H9 (cell line): ENCODE measurements around the gene IL31RA. TPM values are rescaled to one million over a fixed set of nuclear protein-coding genes. Genes with fewer than 3 reads are reported as not detected.

Experiments
- DNase-seq: peaks from one replicate; pipeline ENCODE4 v3.0.0-alpha.2; 2017
- H2AFZ ChIP-seq: one replicate; pipeline ENCODE4 v1.6.1; 2013; ENCODE audit warnings: mild to moderate bottlenecking, low read length, control low read depth, moderate library complexity
- H2AK5ac ChIP-seq: 2 replicates; pipeline ENCODE4 v1.6.1; 2013; ENCODE audit warnings: low read length, control low read depth, mixed read lengths; ENCODE audit not compliant: insufficient read length
- H2BK120ac ChIP-seq: one replicate; pipeline ENCODE4 v1.6.1; 2013; ENCODE audit warnings: low read depth, mild to moderate bottlenecking, low read length, control low read depth, inconsistent platforms; ENCODE audit not compliant: poor library complexity, severe bottlenecking
- H2BK12ac ChIP-seq: 2 replicates; pipeline ENCODE4 v1.6.1; 2013; ENCODE audit warnings: low read length, control low read depth, mixed read lengths, low read depth; ENCODE audit not compliant: insufficient read length
- H2BK15ac ChIP-seq: 2 replicates; pipeline ENCODE4 v1.6.1; 2013; ENCODE audit warnings: low read depth, low read length, control low read depth
- H2BK20ac ChIP-seq: one replicate; pipeline ENCODE4 v1.6.1; 2013; ENCODE audit warnings: low read depth, mild to moderate bottlenecking, low read length, control low read depth, inconsistent platforms; ENCODE audit not compliant: poor library complexity, severe bottlenecking
- H2BK5ac ChIP-seq: 2 replicates; pipeline ENCODE4 v1.6.1; 2013; ENCODE audit warnings: low read length, control low read depth, mixed read lengths; ENCODE audit not compliant: insufficient read length
- H3K14ac ChIP-seq: 2 replicates; pipeline ENCODE4 v1.6.1; 2013; ENCODE audit warnings: low read length, control low read depth; ENCODE audit not compliant: insufficient read depth
- H3K18ac ChIP-seq: 2 replicates; pipeline ENCODE4 v1.6.1; 2013; ENCODE audit warnings: low read depth, mild to moderate bottlenecking, mixed read lengths, low read length, control low read depth; ENCODE audit not compliant: insufficient read length
- H3K23ac ChIP-seq: 2 replicates; pipeline ENCODE4 v1.6.1; 2013; ENCODE audit warnings: low read length, control low read depth, mixed read lengths, low read depth; ENCODE audit not compliant: insufficient read length
- H3K23me2 ChIP-seq: 2 replicates; pipeline ENCODE4 v1.6.1; 2013; ENCODE audit warnings: low read depth, mild to moderate bottlenecking, mixed read lengths, low read length, control low read depth; ENCODE audit not compliant: insufficient read length, poor library complexity, severe bottlenecking
- H3K27ac ChIP-seq: 2 replicates; pipeline ENCODE4 v1.5.1; 2013; ENCODE audit warnings: low read length, control low read depth, mixed read lengths, low read depth; ENCODE audit not compliant: insufficient read length
- H3K27me3 ChIP-seq: 2 replicates; pipeline ENCODE4 v1.6.1; 2013; ENCODE audit warnings: low read length, control low read depth, inconsistent platforms; ENCODE audit not compliant: insufficient read depth
- H3K4ac ChIP-seq: 2 replicates; pipeline ENCODE4 v1.6.1; 2013; ENCODE audit warnings: low read depth, mild to moderate bottlenecking, control low read depth, inconsistent platforms, low read length, moderate library complexity
- H3K4me1 ChIP-seq: 2 replicates; pipeline ENCODE4 v1.6.1; 2013; ENCODE audit warnings: low read length, control low read depth, inconsistent platforms; ENCODE audit not compliant: insufficient read depth
- H3K4me2 ChIP-seq: 2 replicates; pipeline ENCODE4 v1.6.1; 2013; ENCODE audit warnings: low read length, control low read depth, mixed read lengths; ENCODE audit not compliant: insufficient read length, insufficient read depth
- H3K56ac ChIP-seq: 2 replicates; pipeline ENCODE4 v1.6.1; 2013; ENCODE audit warnings: low read depth, mild to moderate bottlenecking, mixed read lengths, low read length, control low read depth; ENCODE audit not compliant: insufficient read length
- H3K79me1 ChIP-seq: 2 replicates; pipeline ENCODE4 v1.6.1; 2013; ENCODE audit warnings: low read depth, mild to moderate bottlenecking, moderate library complexity, low read length, control low read depth, inconsistent platforms; ENCODE audit not compliant: insufficient read depth, poor library complexity, severe bottlenecking
- H3K79me2 ChIP-seq: 2 replicates; pipeline ENCODE4 v1.6.1; 2013; ENCODE audit warnings: low read length, control low read depth, inconsistent platforms; ENCODE audit not compliant: insufficient read depth
- H3K9ac ChIP-seq: 2 replicates; pipeline ENCODE4 v1.6.1; 2013; ENCODE audit warnings: low read length, control low read depth, mixed read lengths; ENCODE audit not compliant: insufficient read length; ENCODE audit errors: extremely low read depth
- H3K9me3 ChIP-seq: one replicate; pipeline ENCODE4 v1.6.1; 2013; ENCODE audit warnings: low read depth, low read length, inconsistent platforms; ENCODE audit not compliant: control insufficient read depth
- H3T11ph ChIP-seq: one replicate; pipeline ENCODE4 v1.6.1; 2013; ENCODE audit warnings: mild to moderate bottlenecking, low read length, control low read depth, inconsistent platforms
- H4K20me1 ChIP-seq: one replicate; pipeline ENCODE4 v1.6.1; 2013; ENCODE audit not compliant: control insufficient read depth, insufficient read length, insufficient read depth
- H4K5ac ChIP-seq: 2 replicates; pipeline ENCODE4 v1.6.1; 2013; ENCODE audit warnings: low read depth, mild to moderate bottlenecking, mixed read lengths, low read length, control low read depth; ENCODE audit not compliant: insufficient read length
- H4K8ac ChIP-seq: replicated peaks from 2 replicates; pipeline ENCODE4 v1.6.1; 2013; ENCODE audit warnings: low read length, control low read depth, mixed read lengths, low read depth; ENCODE audit not compliant: insufficient read length
- H4K91ac ChIP-seq: 2 replicates; pipeline ENCODE4 v1.6.1; 2013; ENCODE audit warnings: low read depth, mild to moderate bottlenecking, moderate library complexity, mixed read lengths, low read length, control low read depth; ENCODE audit not compliant: insufficient read length
- H3K27ac Mint-ChIP-seq, 3 experiments: 2 replicates in 2 of 3; 3 replicates in 1 of 3; pipeline ENCODE4 v1.8.0; 2020 to 2021; ENCODE audit warnings: mixed read lengths in 3 of 3, mild to moderate bottlenecking in 1 of 3, moderate library complexity in 1 of 3
- H3K27me3 Mint-ChIP-seq: 2 replicates; pipeline ENCODE4 v1.8.0; 2021; ENCODE audit warnings: low read depth, mild to moderate bottlenecking, moderate library complexity, mixed read lengths
- H3K36me3 Mint-ChIP-seq, 3 experiments: 2 replicates in 2 of 3; 3 replicates in 1 of 3; pipeline ENCODE4 v1.8.0; 2020 to 2021; ENCODE audit warnings: low read depth in 3 of 3, mixed read lengths in 3 of 3; ENCODE audit not compliant: insufficient read depth in 1 of 3
- H3K4me1 Mint-ChIP-seq, 2 experiments: 2 replicates each; pipeline ENCODE4 v1.8.0; 2020; ENCODE audit warnings: mixed read lengths in 2 of 2
- H3K4me3 Mint-ChIP-seq, 2 experiments: 2 replicates in 1 of 2; 3 replicates in 1 of 2; pipeline ENCODE4 v1.8.0; 2020 to 2021; ENCODE audit warnings: mild to moderate bottlenecking in 2 of 2, mixed read lengths in 2 of 2, moderate library complexity in 1 of 2
- H3K9me3 Mint-ChIP-seq, 2 experiments: 2 replicates in 1 of 2; 3 replicates in 1 of 2; pipeline ENCODE4 v1.8.0; 2020; ENCODE audit warnings: mild to moderate bottlenecking in 2 of 2, mixed read lengths in 2 of 2, moderate library complexity in 1 of 2
- CTCF ChIP-seq: fragments of 200-600 bp; sonication (generic); conservative IDR thresholded peaks from 3 replicates; pipeline ENCODE4 v1.8.0; 2021; ENCODE audit warnings: antibody characterized with exemption, mild to moderate bottlenecking
- total RNA-seq: library from RNA; stranded (reverse); gene quantifications from 2 replicates; pipeline ENCODE4 v1.2.1, GENCODE V29; 2021

Gene IL31RA
- total RNA-seq, 1 experiment from 2014 or later: 0.11 TPM

GRCh38 chr5:55880453-55880852 lies 29.3 kb downstream of the IL31RA start:
- H2BK120ac ChIP-seq: no peak overlapping the region
- no peak overlapping the region for H2BK20ac ChIP-seq
- no peak overlapping the region for H2AK5ac ChIP-seq
- H2AFZ ChIP-seq: no peak overlapping the region
- H3K27ac ChIP-seq: no peak overlapping the region
- Mint-ChIP-seq H3K4me1 (no peaks in the 10 kb centered on the region; a peak in 1 of 4 replicates), H3K27me3 (no peaks in the 10 kb centered on the region), H3K9me3 (peaks cover 5 to 11% of the 10 kb centered on the region in 2 experiments), H3K27ac (no peak overlapping the region), H3K36me3 (no peaks in the 10 kb centered on the region), H3K4me3 (no peak overlapping the region)
- H3K9ac ChIP-seq: no peak overlapping the region
- no peak overlapping the region for H3K56ac ChIP-seq
- no peaks in the 10 kb centered on the region for H3K9me3 ChIP-seq
- no peak for TF ChIP-seq CTCF
- DNase-seq: no peak
- H4K91ac ChIP-seq: no peak overlapping the region
- no peak overlapping the region for H3K18ac ChIP-seq
- H3K4me1 ChIP-seq: no peaks in the 10 kb centered on the region; the same call in 1 of the 2 replicates
- no peak overlapping the region for H2BK5ac ChIP-seq
- H3T11ph ChIP-seq: no peak overlapping the region
- no peak overlapping the region for H3K14ac ChIP-seq
- H4K5ac ChIP-seq: no peak overlapping the region
- H4K8ac ChIP-seq: no peak overlapping the region
- H3K4ac ChIP-seq: no peak overlapping the region
- H3K79me1 ChIP-seq: no peaks in the 10 kb centered on the region
- H3K79me2 ChIP-seq: no peaks in the 10 kb centered on the region
- no peaks in the 10 kb centered on the region for H3K23me2 ChIP-seq
- H3K27me3 ChIP-seq: no peaks in the 10 kb centered on the region
- no peak overlapping the region for H3K23ac ChIP-seq
- no peak overlapping the region for H2BK12ac ChIP-seq
- H2BK15ac ChIP-seq: no peak overlapping the region
- H4K20me1 ChIP-seq: no peaks in the 10 kb centered on the region
- H3K4me2 ChIP-seq: no peak overlapping the region
